ENCODE data around the gene PDLIM4. TPM values are rescaled to one million over a fixed set of nuclear protein-coding genes. Genes with fewer than 3 reads are reported as not detected.

The PDLIM4 gene
- total RNA-seq, 1 experiment from 2014 or later, result 7.6 TPM

DNA sequence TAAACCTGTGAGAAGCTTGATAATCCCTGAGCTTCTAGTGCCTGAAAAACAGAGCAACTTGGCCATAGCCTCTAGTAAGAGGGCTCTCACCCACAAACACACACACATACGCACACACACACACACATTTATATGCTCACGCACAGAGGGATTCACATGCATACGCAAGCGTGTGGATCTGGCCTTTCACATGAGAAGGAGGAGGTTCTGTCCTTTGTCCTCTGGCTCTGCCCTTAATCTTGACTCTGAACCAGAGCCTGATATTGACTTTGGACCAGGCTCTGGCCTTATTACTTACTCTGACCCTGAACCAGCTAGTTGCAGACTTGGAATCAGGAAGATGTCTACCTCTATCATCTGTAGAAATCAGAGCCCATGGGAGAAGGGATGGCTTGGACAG, 19.8 kb upstream of the PDLIM4 start:
- peak; percentile 19 for DNase-seq
- Histone ChIP-seq H3K9me3 (ENCODE audit: control insufficient read depth, low read depth, low read length) (no peaks in the 10 kb centered on the region), H3K4me1 (ENCODE audit: insufficient read depth, low read length) (no peaks in the 10 kb centered on the region), H2AFZ (ENCODE audit: low read length) (no peak overlapping the region), H3K27ac (ENCODE audit: insufficient read length, low read depth, low read length) (no peak overlapping the region), H4K5ac (ENCODE audit: insufficient read length, low read depth, low read length) (no peak overlapping the region), H2BK5ac (ENCODE audit: insufficient read length, low read length) (no peak overlapping the region), H3K18ac (ENCODE audit: insufficient read length, low read depth, low read length) (no peak overlapping the region), H3K79me2 (ENCODE audit: insufficient read depth, low read length) (no peaks in the 10 kb centered on the region), H3K9ac (ENCODE audit: extremely low read depth, insufficient read length, low read length) (no peak overlapping the region), H3T11ph (ENCODE audit: low read length) (no peak overlapping the region), H2BK15ac (ENCODE audit: low read depth, low read length) (no peak overlapping the region), H3K4ac (ENCODE audit: low read depth, low read length) (no peak overlapping the region), H3K14ac (ENCODE audit: insufficient read depth, low read length) (no peak overlapping the region), H4K91ac (ENCODE audit: insufficient read length, low read depth, low read length) (no peak overlapping the region), H3K56ac (ENCODE audit: insufficient read length, low read depth, low read length) (no peak overlapping the region), H3K23me2 (ENCODE audit: insufficient read length, low read depth, low read length, poor library complexity, severe bottlenecking) (no peaks in the 10 kb centered on the region), H4K20me1 (ENCODE audit: control insufficient read depth, insufficient read depth, insufficient read length) (no peaks in the 10 kb centered on the region), H2BK12ac (ENCODE audit: insufficient read length, low read depth, low read length) (no peak overlapping the region), H3K23ac (ENCODE audit: insufficient read length, low read depth, low read length) (no peak overlapping the region), H2BK20ac (ENCODE audit: low read depth, low read length, poor library complexity, severe bottlenecking) (no peak overlapping the region), H2AK5ac (ENCODE audit: insufficient read length, low read length) (no peak overlapping the region), H3K79me1 (ENCODE audit: insufficient read depth, low read depth, low read length, poor library complexity, severe bottlenecking) (no peaks in the 10 kb centered on the region), H4K8ac (replicated peaks; ENCODE audit: insufficient read length, low read depth, low read length) (no peak overlapping the region), H2BK120ac (ENCODE audit: low read depth, low read length, poor library complexity, severe bottlenecking) (no peak overlapping the region), H3K27me3 (ENCODE audit: insufficient read depth, low read length) (no peaks in the 10 kb centered on the region), H3K4me2 (ENCODE audit: insufficient read depth, insufficient read length, low read length) (no peak overlapping the region)
- Mint-ChIP-seq H3K9me3 (peaks cover under 1 to 2% of the 10 kb centered on the region in 2 experiments; a peak in 3 of 5 replicates), H3K27me3 (ENCODE audit: low read depth) (peaks cover 6% of the 10 kb centered on the region), H3K4me1 (no peaks in the 10 kb centered on the region), H3K4me3 (no peak overlapping the region), H3K27ac (no peak overlapping the region), H3K36me3 (ENCODE audit: insufficient read depth in 1 of 3, low read depth in 3 of 3) (no peaks in the 10 kb centered on the region)
- no CpG with 5 or more reads among the region's 4 CpGs for WGBS (ENCODE audit: extremely low coverage, insufficient read length, low lambda C conversion rate)
- TF ChIP-seq, protein P1, sequence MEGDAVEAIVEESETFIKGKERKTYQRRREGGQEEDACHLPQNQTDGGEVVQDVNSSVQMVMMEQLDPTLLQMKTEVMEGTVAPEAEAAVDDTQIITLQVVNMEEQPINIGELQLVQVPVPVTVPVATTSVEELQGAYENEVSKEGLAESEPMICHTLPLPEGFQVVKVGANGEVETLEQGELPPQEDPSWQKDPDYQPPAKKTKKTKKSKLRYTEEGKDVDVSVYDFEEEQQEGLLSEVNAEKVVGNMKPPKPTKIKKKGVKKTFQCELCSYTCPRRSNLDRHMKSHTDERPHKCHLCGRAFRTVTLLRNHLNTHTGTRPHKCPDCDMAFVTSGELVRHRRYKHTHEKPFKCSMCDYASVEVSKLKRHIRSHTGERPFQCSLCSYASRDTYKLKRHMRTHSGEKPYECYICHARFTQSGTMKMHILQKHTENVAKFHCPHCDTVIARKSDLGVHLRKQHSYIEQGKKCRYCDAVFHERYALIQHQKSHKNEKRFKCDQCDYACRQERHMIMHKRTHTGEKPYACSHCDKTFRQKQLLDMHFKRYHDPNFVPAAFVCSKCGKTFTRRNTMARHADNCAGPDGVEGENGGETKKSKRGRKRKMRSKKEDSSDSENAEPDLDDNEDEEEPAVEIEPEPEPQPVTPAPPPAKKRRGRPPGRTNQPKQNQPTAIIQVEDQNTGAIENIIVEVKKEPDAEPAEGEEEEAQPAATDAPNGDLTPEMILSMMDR (conservative IDR thresholded peaks at IDR 0.05), result no peak

Measured in H9 (cell line).